ENCODE measurements around the gene PSAT1.

The PSAT1 gene

DNA sequence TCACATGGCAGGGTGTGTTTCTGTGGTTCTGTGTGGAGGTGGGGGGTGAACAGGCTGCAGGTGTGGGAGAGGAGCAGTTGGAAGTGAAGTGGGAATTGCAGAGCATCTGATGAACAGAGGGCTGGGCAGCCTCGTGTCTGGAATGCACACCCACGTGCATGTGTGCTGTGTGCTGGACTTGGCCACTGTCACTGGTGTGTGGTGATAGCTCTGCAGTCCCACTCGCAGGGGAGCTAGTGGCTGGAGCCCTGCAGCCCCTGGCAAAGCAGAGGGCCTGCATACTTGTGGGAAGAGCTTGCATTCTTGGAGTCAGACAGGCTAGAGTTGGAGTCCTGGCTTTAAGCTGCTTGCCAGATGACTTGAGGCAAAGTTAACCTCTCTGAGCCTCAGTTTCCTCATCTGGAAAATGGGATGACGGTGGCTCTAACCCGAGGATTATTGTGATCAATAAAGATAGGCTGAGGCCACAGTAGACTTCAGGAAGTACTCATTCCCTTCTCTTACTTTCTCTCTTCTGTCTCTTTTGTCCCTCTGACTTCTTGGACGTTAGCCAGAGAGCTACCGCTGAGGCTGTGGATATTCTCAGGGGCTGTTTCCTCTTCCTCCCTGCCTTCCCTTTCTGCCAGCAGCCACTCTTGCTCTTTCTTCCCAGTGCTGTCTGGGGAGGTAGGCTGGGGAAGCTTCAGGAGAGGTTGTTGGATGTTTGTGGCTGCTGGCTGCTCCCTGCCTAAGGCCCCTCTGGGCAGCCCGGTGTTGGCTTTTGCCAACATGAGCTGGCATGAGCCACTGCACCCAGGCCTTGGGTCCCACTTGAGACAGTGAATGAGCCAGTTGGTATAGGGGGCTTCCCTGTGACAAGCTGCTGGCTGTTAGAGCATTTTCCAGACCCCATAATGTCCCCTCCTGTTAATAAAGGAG, 18.3 kb downstream of the PSAT1 start:
- DNase-seq (ENCODE audit: low read depth): no peak
- TF ChIP-seq, protein P1, sequence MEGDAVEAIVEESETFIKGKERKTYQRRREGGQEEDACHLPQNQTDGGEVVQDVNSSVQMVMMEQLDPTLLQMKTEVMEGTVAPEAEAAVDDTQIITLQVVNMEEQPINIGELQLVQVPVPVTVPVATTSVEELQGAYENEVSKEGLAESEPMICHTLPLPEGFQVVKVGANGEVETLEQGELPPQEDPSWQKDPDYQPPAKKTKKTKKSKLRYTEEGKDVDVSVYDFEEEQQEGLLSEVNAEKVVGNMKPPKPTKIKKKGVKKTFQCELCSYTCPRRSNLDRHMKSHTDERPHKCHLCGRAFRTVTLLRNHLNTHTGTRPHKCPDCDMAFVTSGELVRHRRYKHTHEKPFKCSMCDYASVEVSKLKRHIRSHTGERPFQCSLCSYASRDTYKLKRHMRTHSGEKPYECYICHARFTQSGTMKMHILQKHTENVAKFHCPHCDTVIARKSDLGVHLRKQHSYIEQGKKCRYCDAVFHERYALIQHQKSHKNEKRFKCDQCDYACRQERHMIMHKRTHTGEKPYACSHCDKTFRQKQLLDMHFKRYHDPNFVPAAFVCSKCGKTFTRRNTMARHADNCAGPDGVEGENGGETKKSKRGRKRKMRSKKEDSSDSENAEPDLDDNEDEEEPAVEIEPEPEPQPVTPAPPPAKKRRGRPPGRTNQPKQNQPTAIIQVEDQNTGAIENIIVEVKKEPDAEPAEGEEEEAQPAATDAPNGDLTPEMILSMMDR (IDR thresholded peaks at IDR 0.05; ENCODE audit: control insufficient read depth, insufficient read depth, low read depth, low read length, missing control alignments): no peak
- H3K4me3 ChIP-seq (ENCODE audit: control insufficient read depth, low read depth, low read length): no peak overlapping the region

DNA sequence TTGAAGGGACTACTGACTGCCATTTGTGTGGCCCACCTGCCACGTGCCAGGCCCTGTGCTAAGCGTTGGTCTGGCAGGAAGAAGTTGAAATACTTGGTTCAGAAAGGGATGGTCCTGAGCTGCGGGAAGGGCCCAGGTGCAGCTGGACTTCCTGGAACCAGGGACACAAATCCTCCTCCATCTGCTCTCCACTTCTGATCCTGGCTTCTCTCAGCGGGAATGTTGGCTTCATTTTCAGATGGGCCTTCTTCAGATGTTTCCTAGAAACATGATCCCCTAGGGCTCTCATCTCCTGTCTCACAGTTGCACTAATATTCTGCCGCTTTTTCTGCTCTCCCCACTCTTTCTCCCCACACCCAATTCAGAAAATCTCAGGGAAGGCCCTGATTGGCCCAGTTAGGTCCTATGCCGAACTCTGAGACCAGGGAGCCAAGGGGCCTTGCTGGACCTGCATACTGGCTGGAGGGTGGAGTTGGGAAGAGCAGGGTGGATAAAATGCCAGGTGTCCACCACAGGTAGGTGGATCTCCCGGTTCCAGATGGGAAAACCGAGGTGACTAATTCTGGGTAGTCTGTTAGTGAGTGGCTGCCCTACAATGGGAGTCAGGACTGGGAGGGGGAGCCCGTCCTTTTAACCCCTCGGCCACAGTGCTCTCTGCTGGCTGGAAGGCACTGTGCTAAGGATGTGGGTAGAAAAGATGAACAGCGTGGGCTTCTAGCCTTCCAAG, 19.4 kb downstream of the PSAT1 start:
- no peak for DNase-seq (ENCODE audit: low read depth)
- no peak overlapping the region for H3K4me3 ChIP-seq (ENCODE audit: control insufficient read depth, low read depth, low read length)
- TF ChIP-seq, protein P1 (IDR thresholded peaks at IDR 0.05; ENCODE audit: control insufficient read depth, insufficient read depth, low read depth, low read length, missing control alignments): no peak

DNA sequence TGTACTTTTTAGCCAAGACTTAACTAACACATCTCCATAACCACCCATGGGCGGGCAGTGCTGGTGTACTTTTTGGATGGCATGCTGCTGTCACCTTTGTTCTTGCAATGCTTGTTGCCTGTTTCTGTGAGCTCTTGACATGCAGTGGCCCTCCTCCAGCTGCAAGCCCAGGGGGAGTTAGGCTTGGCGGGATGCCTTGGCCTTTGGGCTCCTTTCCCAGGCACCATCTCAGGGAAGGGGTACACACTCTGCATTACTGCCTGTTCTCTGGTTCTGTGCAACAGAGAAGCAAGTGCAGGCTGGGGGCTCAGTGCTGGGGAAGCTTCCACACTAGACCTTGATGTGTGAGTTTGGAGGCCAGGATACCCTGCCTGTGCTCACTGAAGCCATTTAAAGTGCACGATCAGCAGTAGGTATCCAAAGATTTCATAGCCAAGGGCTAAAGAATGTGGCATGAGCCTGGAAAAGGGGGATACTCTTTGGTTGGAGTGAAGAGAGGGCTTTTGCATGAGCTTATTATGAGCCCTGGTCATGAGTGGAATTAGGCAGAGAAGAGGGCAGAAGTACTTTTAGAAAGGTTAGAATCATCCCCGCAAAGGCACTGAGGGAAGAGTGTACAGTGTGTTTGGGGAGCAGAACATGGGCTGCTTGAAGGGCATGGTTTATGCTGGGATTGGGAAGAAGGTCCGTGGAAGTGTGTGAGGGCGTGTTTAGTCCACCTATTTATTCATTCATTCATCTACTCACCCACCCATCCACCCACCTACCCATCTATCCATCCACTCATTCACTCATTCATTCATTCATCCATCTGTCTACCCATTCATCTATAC, 22.5 kb downstream of the PSAT1 start:
- TF ChIP-seq, protein P1 (IDR thresholded peaks at IDR 0.05; ENCODE audit: control insufficient read depth, insufficient read depth, low read depth, low read length, missing control alignments): no peak
- no peak for DNase-seq (ENCODE audit: low read depth)
- no peak overlapping the region for H3K4me3 ChIP-seq (ENCODE audit: control insufficient read depth, low read depth, low read length)

DNA sequence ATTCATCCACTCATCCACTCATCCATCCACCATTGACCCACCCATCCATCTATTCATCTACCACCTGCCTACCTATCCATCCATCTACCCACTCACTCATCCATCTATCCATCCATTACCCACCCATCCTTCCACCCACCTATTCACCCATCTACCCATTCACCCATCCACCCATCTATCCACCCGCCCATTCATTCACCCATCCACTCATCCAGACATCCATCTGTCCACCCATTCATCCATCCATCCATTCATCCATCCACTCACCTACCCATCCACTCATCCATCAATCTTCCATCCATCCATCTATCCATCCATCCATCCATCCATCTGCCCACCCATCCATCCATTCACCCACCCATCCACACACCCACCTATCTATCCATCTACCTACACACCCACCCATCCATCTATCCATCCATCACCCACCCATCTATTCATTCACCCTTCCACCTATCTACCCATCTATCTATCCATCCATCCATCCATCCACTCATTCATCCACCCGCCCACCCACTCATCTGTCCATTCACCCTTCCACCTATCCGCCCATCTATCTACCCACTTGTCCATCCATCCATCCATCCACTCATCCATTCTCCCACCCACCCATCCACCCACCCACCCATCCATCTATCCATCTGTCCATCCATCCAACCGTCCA, 23.2 kb downstream of the PSAT1 start:
- no peak overlapping the region for H3K4me3 ChIP-seq (ENCODE audit: control insufficient read depth, low read depth, low read length)
- DNase-seq (ENCODE audit: low read depth): no peak
- TF ChIP-seq, protein P1 (IDR thresholded peaks at IDR 0.05; ENCODE audit: control insufficient read depth, insufficient read depth, low read depth, low read length, missing control alignments): no peak

DNA sequence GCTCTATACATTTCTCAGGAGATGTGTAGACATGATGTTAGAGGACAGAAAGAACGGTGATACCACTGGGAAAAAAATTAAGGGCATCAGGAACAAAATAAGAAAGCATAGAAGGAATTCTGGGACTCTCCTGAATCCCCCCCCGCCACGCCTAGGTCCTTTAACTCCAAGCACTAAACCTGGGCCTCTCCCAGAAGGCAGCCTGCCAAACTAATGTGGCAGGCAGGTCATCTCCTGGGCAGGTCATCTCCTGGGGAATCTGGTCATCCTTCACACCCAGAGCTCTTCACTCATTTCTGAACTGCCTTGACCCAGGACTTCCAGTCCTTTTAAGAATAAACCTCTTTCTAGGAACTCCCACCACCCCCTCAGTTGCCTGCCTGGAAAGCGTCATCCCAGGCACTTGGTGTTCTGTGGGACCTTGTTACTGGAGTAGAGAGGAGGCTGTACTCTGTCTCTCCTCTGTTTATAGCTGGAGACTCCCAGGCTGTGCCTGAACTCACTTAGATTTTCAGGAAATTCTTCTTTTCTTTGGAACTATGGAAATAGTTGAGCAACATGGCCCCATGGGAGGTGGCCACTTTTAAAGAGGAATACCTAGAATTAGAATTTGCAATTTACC, 24.1 kb downstream of the PSAT1 start:
- no peak for DNase-seq (ENCODE audit: low read depth)
- H3K4me3 ChIP-seq (ENCODE audit: control insufficient read depth, low read depth, low read length): no peak overlapping the region
- TF ChIP-seq, protein P1 (IDR thresholded peaks at IDR 0.05; ENCODE audit: control insufficient read depth, insufficient read depth, low read depth, low read length, missing control alignments): no peak

Measured in AG09309 (cell line).